ENCODE measurements around the gene GAL3ST1. TPM values are rescaled to one million over a fixed set of nuclear protein-coding genes. Genes with fewer than 3 reads are reported as not detected.
A peak's percentile ranks its signal among the peaks of the same experiment; 100 is the strongest.
"Not testable (repeated sequence)": the region's sequence is repeated elsewhere in the genome, so short reads cannot be mapped to it uniquely, and the experiment has no call there.

Gene GAL3ST1
- total RNA-seq, 2 experiments from 2014 or later: not detected

- no peak overlapping the region for H3K27ac Mint-ChIP-seq
- no peak overlapping the region for H3K4me3 Mint-ChIP-seq
- H3K4me1 Mint-ChIP-seq (ENCODE audit: low read depth): no peaks in the 10 kb centered on the region
- TF ChIP-seq CTCF (IDR thresholded peaks at IDR 0.05): no peak
- intact Hi-C loops (cut with micrococcal nuclease): no loop called here
- H3K36me3 Mint-ChIP-seq (ENCODE audit: low read depth): no peaks in the 10 kb centered on the region
- no peaks in the 10 kb centered on the region for H3K9me3 Mint-ChIP-seq
- CTCF ChIA-PET: no interaction called here
- ATAC-seq: no peak
- POLR2A ChIA-PET: no interaction called here
- DNase-seq: no peak
- no peaks in the 10 kb centered on the region for H3K27me3 Mint-ChIP-seq
Observed at GRCh38 chr22:30561402-30562189, 12.9 kb downstream of the GAL3ST1 start.

- CTCF ChIA-PET; H3K4me3 Mint-ChIP-seq; H3K27me3 Mint-ChIP-seq; intact Hi-C loops (cut with micrococcal nuclease); H3K27ac Mint-ChIP-seq; H3K36me3 Mint-ChIP-seq (ENCODE audit: low read depth); H3K9me3 Mint-ChIP-seq; H3K4me1 Mint-ChIP-seq (ENCODE audit: low read depth): not testable (repeated sequence)
- ATAC-seq (peak; percentile 61), DNase-seq (peak; percentile 36)
- POLR2A ChIA-PET: interaction anchor here (1.1 kb wide), 1 partner anchor 16 kb away, joined by 3 read pairs; no protein-coding TSS in a partner anchor
Observed at GRCh38 chr22:30560643-30561202, 13.7 kb downstream of the GAL3ST1 start.

- intact Hi-C loops (cut with micrococcal nuclease): no loop called here
- TF ChIP-seq CTCF (IDR thresholded peaks at IDR 0.05): no peak
- Mint-ChIP-seq H3K4me1 (ENCODE audit: low read depth) (no peaks in the 10 kb centered on the region), H3K4me3 (no peak overlapping the region), H3K9me3 (no peaks in the 10 kb centered on the region), H3K36me3 (ENCODE audit: low read depth) (no peaks in the 10 kb centered on the region), H3K27me3 (no peaks in the 10 kb centered on the region), H3K27ac (no peak overlapping the region)
- no peak for ATAC-seq
- POLR2A ChIA-PET: interaction anchor here (1.1 kb wide), 1 partner anchor 17 kb away, joined by 3 read pairs; no protein-coding TSS in a partner anchor
- CTCF ChIA-PET: no interaction called here
- no peak for DNase-seq
Observed at GRCh38 chr22:30559889-30560288, 14.6 kb downstream of the GAL3ST1 start.

- ChIA-PET POLR2A (no interaction called here), CTCF (interaction anchor here (0.8 kb wide), 1 partner anchor 16 kb away, joined by 4 read pairs; no protein-coding TSS in a partner anchor)
- H3K9me3 Mint-ChIP-seq: no peaks in the 10 kb centered on the region
- ATAC-seq: no peak
- TF ChIP-seq CTCF (IDR thresholded peaks at IDR 0.05): no peak
- no peaks in the 10 kb centered on the region for H3K4me1 Mint-ChIP-seq (ENCODE audit: low read depth)
- intact Hi-C loops (cut with micrococcal nuclease): no loop called here
- no peak overlapping the region for H3K27ac Mint-ChIP-seq
- no peak for DNase-seq
- no peak overlapping the region for H3K4me3 Mint-ChIP-seq
- no peaks in the 10 kb centered on the region for H3K36me3 Mint-ChIP-seq (ENCODE audit: low read depth)
- no peaks in the 10 kb centered on the region for H3K27me3 Mint-ChIP-seq
Observed at GRCh38 chr22:30557243-30557642, 17.2 kb downstream of the GAL3ST1 start.

- CTCF ChIA-PET: interaction anchor here (0.8 to 1.4 kb wide), 3 partner anchors 10 to 50 kb away, joined by 4 read pairs; no protein-coding TSS in a partner anchor
- no peaks in the 10 kb centered on the region for H3K27me3 Mint-ChIP-seq
- H3K9me3 Mint-ChIP-seq: no peaks in the 10 kb centered on the region
- ATAC-seq (no peak), DNase-seq (peak; percentile 21)
- intact Hi-C loops (cut with micrococcal nuclease): no loop called here
- no peak overlapping the region for H3K27ac Mint-ChIP-seq
- no peaks in the 10 kb centered on the region for H3K36me3 Mint-ChIP-seq (ENCODE audit: low read depth)
- POLR2A ChIA-PET: no interaction called here
- H3K4me1 Mint-ChIP-seq (ENCODE audit: low read depth): no peaks in the 10 kb centered on the region
- no peak overlapping the region for H3K4me3 Mint-ChIP-seq
- TF ChIP-seq CTCF (IDR thresholded peaks at IDR 0.05): no peak
Observed at GRCh38 chr22:30556388-30556787, 18.1 kb downstream of the GAL3ST1 start.

All from activated CD8-positive, alpha-beta T cell treated with anti-CD3 and anti-CD28 coated beads for 36 hours (primary cell).